ENCODE data around the gene SSRP1. TPM values are rescaled to one million over a fixed set of nuclear protein-coding genes. Genes with fewer than 3 reads are reported as not detected.

The SSRP1 gene
- total and polyA plus RNA-seq, 3 experiments from 2014 or later = 44.5 to 314 (median 308) TPM

Other genes with a start within 250 kb of the SSRP1 start
- not detected for gene LRRC55, start 153.9 kb downstream of the SSRP1 start, total RNA-seq
- gene LRRC55, start 153.9 kb downstream of the SSRP1 start, polyA plus RNA-seq = not detected
- gene APLNR, start 98.6 kb downstream of the SSRP1 start, total RNA-seq = not detected
- not detected for gene APLNR, start 98.6 kb downstream of the SSRP1 start, polyA plus RNA-seq
- gene TNKS1BP1, start 10.9 kb downstream of the SSRP1 start, total RNA-seq = 1 to 10 TPM; 8.7 to 9.6 TPM
- gene TNKS1BP1, start 10.9 kb downstream of the SSRP1 start, polyA plus RNA-seq = 3.0 TPM
- not detected for gene P2RX3, start 2.5 kb upstream of the SSRP1 start, total RNA-seq
- gene P2RX3, start 2.5 kb upstream of the SSRP1 start, polyA plus RNA-seq = not detected
- gene PRG3, start 45.3 kb upstream of the SSRP1 start, total RNA-seq = not detected
- gene PRG3, start 45.3 kb upstream of the SSRP1 start, polyA plus RNA-seq = not detected
- under 1 TPM in 1 of 2 experiments, not detected in 1; 0.44 TPM for gene PRG2, start 54.8 kb upstream of the SSRP1 start, total RNA-seq
- gene PRG2, start 54.8 kb upstream of the SSRP1 start, polyA plus RNA-seq = not detected
- gene SLC43A3, start 91.2 kb upstream of the SSRP1 start, total RNA-seq = 100 to 1,000 TPM; 434 to 447 TPM
- 32.6 TPM for gene SLC43A3, start 91.2 kb upstream of the SSRP1 start, polyA plus RNA-seq
- gene RTN4RL2, start 124.6 kb upstream of the SSRP1 start, total RNA-seq = under 1 TPM; 0.24 to 0.27 TPM
- gene RTN4RL2, start 124.6 kb upstream of the SSRP1 start, polyA plus RNA-seq = 0.28 TPM
- gene SLC43A1, start 179.8 kb upstream of the SSRP1 start, total RNA-seq = 10 to 100 TPM; 24.2 to 25.3 TPM
- gene SLC43A1, start 179.8 kb upstream of the SSRP1 start, polyA plus RNA-seq = 23.5 TPM
- 100 to 1,000 TPM; 151 to 154 TPM for gene TIMM10, start 194.9 kb upstream of the SSRP1 start, total RNA-seq
- gene TIMM10, start 194.9 kb upstream of the SSRP1 start, polyA plus RNA-seq = 72.2 TPM
- not detected for gene SMTNL1, start 201.7 kb upstream of the SSRP1 start, total RNA-seq
- 0.16 TPM for gene SMTNL1, start 201.7 kb upstream of the SSRP1 start, polyA plus RNA-seq
- gene UBE2L6, start 231.8 kb upstream of the SSRP1 start, total RNA-seq = 10 to 100 TPM; 74.9 to 79.2 TPM
- gene UBE2L6, start 231.8 kb upstream of the SSRP1 start, polyA plus RNA-seq = 286 TPM